ENCODE results near the gene BFSP1. TPM values are rescaled to one million over a fixed set of nuclear protein-coding genes. Genes with fewer than 3 reads are reported as not detected.

The BFSP1 gene
- total RNA-seq = 2.7 and 6.4 TPM in 2 replicates

DNA sequence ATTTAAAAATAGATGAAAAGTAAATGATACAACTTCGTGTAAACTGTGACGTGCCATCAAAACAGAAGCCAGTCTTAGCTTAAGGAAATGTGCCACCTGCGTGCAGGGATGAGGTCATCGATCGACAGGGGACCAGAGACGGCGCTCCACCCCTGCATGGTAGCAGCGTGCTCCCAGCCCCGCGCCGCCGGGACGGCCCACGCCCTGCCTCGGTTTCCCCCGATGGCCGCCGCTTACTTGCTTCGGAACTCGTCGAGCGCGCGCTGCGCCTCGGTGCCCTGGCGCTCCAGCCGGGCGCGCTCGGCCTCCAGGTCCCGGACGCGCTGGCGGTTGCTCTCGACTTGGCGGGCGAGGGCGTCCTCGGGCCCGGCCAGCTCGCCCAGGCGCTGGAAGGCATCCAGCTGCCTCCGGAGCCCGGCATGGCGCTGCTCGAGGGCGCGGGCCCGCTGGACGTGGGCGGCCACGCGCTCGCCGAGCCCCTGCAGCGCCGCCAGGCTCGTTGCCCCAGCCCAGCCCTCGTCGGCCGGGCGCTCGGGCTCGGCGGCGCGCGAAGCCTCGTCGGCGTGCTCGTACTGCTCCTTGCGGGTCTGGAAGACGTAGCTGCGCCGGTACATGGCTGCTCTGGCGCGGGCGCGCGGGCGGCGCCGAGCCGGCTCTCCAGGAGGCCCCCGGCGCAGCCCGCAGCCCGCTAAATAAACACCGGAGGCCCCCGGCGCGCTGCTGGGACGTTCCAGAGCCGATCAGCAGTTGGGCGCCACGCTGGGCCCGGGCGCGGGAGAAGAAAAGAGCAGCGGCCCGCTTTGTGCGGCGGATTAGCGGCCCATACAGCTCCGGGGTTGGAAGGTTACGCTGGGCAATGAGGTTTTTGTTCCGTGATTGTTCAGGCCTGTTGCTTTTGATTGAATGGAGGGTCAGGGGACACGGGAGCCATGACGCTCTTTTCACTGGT lies at the start of gene BFSP1:
TSS of gene BFSP1 (minus strand) at position 664 of the 949 bp plus-strand sequence. CDS start at position 614, 50 bp downstream.

DNA sequence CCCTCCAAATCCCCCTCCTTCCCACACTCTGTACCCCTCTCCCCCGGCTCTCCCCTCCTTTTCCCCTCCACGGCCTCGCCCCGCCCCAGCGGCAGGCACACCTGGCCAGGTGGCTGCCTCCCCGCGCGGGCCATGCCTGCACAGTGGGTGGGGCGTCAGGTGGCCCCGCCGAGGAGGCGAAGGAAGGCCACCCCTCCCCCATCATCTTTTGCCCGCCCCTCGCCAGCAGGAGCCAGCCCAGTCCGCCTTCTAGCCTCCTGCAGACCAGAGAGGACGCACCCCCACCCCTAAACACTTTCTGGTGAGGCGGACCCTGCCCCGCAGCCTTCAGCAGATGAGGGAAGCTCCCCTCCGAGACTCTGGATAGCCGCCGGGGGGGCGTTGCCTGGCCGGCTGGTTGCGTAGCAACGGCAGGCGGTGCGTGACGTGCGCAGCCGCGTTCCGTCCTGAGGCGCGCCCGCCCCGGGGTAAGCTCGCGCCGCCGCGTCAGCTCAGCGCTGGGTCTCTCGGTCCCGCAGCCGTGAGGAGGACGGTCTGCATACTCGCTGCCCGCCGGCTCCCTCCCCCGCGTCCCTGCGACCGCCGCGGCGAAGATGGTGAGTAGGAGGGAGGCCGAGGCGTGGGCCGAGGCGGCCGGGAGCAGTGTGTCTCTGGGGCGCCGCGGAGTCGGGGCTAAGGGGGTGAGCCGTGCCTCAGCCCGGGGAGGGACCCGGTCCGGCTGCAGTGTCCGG lies 38.6 kb upstream of the BFSP1 start, which contains the start of gene DSTN:
TSS of gene DSTN (plus strand) at position 460 of the 731 bp plus-strand sequence. CDS start at position 594, 134 bp downstream.

Other genes starting within 250 kb of the BFSP1 start
- gene DSTN, start 38.7 kb upstream of the BFSP1 start, total RNA-seq = 263 and 465 TPM in 2 replicates
- 146 and 150 TPM in 2 replicates for gene RRBP1, start 150.9 kb upstream of the BFSP1 start, total RNA-seq
- gene BANF2, start 168.6 kb upstream of the BFSP1 start, total RNA-seq = not detected in 2 replicates

Measured in epithelial cell of alveolus of lung (primary cell).